Activated naive CD8-positive, alpha-beta T cell (primary cell): ENCODE measurements around the gene ACO2.
"Not testable (repeated sequence)": the region's sequence is repeated elsewhere in the genome, so short reads cannot be mapped to it uniquely, and the experiment has no call there.

Experiments used
- H3K27ac Mint-ChIP-seq: one replicate; pipeline ENCODE4 v1.8.0; 2021; ENCODE audit warnings: mixed read lengths
- H3K27me3 Mint-ChIP-seq: one replicate; pipeline ENCODE4 v1.8.0; 2021; ENCODE audit warnings: mixed read lengths
- H3K36me3 Mint-ChIP-seq: one replicate; pipeline ENCODE4 v1.8.0; 2021; ENCODE audit warnings: mixed read lengths
- H3K4me1 Mint-ChIP-seq: one replicate; pipeline ENCODE4 v1.8.0; 2021; ENCODE audit warnings: low read depth, mixed read lengths
- H3K4me3 Mint-ChIP-seq: one replicate; pipeline ENCODE4 v1.8.0; 2021; ENCODE audit warnings: mild to moderate bottlenecking, mixed read lengths
- H3K9me3 Mint-ChIP-seq: one replicate; pipeline ENCODE4 v1.8.0; 2021; ENCODE audit warnings: low read depth, mixed read lengths

ACO2 gene

DNA sequence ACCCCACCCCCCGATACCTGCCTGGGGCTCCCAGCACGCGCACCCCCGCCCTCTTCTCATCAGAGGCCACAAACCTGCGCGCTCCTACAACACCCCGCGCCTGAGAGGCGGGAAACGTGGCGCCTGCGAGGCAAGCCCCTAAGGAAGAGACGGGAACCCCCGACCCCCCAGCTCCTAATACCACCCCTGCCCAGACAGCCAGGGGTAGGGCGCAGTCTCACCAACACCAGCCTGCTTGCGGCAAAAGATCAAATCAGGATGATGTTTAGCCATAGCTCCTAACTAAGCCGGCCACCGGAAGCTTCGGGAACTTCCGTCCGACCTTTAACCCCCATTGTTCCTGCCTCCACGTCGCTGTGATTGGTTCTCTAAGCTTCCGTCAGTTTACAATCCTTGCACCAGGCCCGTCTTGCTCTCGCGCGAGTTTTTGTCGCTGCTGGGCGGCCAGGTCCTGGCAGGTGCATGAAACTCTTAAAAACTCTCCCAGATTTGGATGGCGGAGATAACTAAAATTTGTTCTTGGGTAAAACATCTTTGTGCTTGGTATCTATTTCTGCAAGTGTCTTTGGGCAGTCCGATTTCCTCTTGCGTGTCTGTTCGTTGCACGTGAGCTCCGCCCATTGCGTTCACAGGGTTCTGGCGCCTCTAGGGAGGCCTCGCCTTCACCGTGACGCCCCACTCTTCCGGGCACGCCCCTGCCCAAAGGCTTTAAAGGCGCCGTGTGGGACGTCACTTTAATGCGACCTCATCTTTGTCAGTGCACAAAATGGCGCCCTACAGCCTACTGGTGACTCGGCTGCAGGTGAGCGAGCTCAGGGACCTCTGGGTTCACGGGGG, at the start of gene ACO2, which contains the start of gene PHF5A:
Gene ACO2, plus strand, starts transcription at position 737 of the 837 bp plus-strand sequence. Its CDS starts 30 bp downstream, at position 767.
Gene PHF5A, minus strand, starts transcription at position 312 of the 837 bp plus-strand sequence. Its CDS starts 39 bp downstream, at position 273.
- peak within 1 kb of the TSS; percentile 89 for H3K4me3 Mint-ChIP-seq
- H3K27me3 Mint-ChIP-seq, result no peaks in the 10 kb centered on the region
- peak within 1 kb of the TSS; percentile 99 for H3K27ac Mint-ChIP-seq
- H3K4me1 Mint-ChIP-seq, result peaks cover 64% of the 10 kb centered on the region
- peaks cover 10% of the 10 kb centered on the region for H3K36me3 Mint-ChIP-seq
- no peaks in the 10 kb centered on the region for H3K9me3 Mint-ChIP-seq

DNA sequence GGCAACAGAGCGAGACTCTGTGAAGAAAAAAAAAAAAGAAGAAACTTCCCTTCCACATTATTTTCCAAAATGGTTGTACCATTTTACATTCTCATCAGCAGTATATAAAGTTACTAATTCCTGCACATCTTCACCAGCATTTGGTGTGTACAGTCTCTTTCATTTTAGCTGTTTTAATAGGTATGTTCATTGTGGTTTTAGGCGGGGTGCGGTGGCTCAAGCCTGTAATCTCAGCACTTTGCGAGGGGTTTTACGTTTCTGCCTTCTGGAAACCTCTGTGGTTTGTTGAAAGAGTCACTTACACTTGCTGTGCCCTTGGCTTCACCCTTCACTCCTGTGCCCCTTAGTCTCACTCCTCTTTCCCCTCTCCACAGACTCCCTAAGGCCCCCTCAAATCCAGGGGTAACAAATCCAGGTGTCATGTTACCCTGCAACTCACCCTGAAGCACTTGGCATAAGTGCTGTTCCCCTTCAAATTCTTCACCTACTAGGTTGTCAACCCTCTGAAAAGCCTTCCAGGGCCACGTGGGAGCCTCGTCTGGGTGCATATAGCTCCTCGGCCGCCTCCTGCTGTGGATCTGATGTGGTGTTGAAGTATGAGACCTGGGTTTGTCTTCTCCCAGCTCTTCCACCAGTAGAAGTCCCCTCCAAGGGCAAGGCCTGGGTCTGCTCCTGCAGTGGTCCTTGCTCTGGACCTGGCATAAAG, 43.1 kb upstream of the ACO2 start:
- H3K36me3 Mint-ChIP-seq, result peaks cover 6% of the 10 kb centered on the region
- H3K27ac Mint-ChIP-seq, result peak overlapping the region; percentile 74
- H3K27me3 Mint-ChIP-seq, result no peaks in the 10 kb centered on the region
- peak overlapping the region; percentile 50 for H3K4me3 Mint-ChIP-seq
- H3K9me3 Mint-ChIP-seq, result no peaks in the 10 kb centered on the region
- peaks cover 14% of the 10 kb centered on the region for H3K4me1 Mint-ChIP-seq

DNA sequence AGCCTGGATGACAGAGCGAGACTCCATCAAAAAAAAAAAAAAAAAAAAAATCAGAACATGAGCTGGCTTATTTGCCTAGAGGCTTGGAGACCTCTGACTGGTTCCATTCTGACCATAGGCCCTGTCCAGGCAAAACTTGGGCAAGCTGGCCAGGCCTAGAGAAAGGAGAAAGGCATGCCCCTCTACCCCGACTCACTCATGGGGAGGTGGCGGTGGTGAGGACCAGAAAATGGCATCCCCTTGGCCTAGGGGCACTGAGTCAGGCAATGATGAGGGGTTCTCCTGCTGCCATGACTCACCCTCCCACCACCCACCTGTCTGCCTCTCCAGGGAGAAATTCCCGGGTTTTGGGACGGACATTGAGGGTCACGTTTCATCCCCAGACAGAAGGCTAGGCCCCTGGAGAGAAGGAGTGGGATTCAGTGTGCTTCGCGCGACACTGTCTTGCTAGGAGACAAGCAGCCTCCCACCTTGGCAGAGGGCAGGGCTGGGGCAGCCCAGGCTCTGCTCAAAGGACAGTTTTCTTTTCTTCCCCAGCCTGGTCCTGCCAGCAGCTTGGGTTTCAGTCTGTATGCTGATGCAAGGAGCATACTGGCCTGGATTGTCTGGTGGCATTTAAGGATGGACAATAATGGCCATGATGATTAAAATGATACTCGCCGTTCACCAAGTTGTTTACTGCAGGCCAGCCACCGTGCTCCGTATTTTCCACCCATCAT, 39.5 kb upstream of the ACO2 start:
- Mint-ChIP-seq H3K9me3 (no peaks in the 10 kb centered on the region), H3K27me3 (no peaks in the 10 kb centered on the region), H3K27ac (no peak overlapping the region), H3K4me3 (no peak overlapping the region), H3K4me1 (peaks cover 14% of the 10 kb centered on the region), H3K36me3 (peaks cover 6% of the 10 kb centered on the region)

DNA sequence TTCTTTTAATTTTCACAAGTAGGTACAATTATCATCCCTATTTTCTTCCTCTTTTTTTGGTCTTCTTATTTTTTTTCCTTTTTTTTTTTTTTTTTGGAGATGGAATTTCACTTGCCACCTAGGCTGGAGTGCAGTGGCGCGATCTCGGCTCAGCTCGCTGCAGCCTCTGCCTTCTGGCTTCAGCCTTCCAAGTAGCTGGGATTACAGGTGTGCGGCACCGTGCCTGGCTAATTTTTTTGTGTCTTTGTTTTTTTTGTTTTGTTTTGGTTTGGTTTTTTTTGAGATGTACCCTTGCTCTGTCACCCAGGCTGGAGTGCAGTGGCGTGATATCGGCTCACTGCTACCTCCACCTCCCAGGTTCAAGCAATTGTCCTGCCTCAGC, 39.0 kb upstream of the ACO2 start:
- Mint-ChIP-seq H3K27me3 (no peaks in the 10 kb centered on the region), H3K4me3 (no peak overlapping the region), H3K36me3 (peaks cover 6% of the 10 kb centered on the region), H3K9me3 (no peaks in the 10 kb centered on the region), H3K4me1 (peaks cover 14% of the 10 kb centered on the region), H3K27ac (no peak overlapping the region)

DNA sequence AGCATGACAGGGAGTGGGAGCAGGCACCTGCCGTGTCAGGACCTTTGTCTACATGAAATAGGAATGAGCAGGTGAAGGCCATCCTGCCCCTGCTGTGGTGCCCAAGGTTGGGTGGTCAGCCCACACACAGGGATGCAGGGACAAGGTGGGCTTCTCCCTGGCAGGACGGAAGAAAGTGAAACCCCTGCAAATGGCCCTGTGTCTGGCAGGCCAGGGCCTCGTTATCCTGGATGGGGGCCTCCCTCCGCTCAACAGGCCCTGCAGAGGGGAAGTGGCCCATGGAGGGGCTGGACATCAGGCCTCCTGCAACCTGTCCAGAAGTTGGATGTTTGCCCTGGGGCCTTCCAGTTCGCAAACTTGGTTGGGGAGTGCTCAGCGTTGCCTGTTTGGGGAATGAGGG, 37.3 kb upstream of the ACO2 start:
- no peak overlapping the region for H3K4me3 Mint-ChIP-seq
- peaks cover 3% of the 10 kb centered on the region for H3K36me3 Mint-ChIP-seq
- no peaks in the 10 kb centered on the region for H3K27me3 Mint-ChIP-seq
- H3K4me1 Mint-ChIP-seq, result peaks cover 4% of the 10 kb centered on the region
- H3K9me3 Mint-ChIP-seq, result no peaks in the 10 kb centered on the region
- H3K27ac Mint-ChIP-seq, result peak overlapping the region; percentile 34

DNA sequence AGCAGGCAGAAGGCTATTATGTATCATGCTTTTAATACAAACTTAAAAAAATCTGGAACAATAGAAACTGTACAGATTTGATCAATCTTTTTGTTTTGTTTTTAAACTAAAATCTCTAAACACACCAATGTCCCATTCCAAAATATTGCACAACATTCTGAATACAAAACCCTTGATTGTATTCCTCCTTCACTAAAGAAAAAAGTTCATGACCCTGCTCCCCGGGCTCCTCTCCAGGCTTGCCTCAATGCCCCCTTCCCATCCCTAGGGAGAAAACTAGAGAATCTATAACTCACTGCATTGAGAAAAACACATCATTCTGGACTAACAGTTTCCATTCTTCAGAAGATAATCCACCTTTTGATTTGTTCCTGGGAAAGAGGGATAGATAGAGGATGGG, 35.4 kb upstream of the ACO2 start:
- not testable (repeated sequence) for H3K27me3 Mint-ChIP-seq, H3K27ac Mint-ChIP-seq, H3K9me3 Mint-ChIP-seq, H3K4me1 Mint-ChIP-seq, H3K36me3 Mint-ChIP-seq, H3K4me3 Mint-ChIP-seq

DNA sequence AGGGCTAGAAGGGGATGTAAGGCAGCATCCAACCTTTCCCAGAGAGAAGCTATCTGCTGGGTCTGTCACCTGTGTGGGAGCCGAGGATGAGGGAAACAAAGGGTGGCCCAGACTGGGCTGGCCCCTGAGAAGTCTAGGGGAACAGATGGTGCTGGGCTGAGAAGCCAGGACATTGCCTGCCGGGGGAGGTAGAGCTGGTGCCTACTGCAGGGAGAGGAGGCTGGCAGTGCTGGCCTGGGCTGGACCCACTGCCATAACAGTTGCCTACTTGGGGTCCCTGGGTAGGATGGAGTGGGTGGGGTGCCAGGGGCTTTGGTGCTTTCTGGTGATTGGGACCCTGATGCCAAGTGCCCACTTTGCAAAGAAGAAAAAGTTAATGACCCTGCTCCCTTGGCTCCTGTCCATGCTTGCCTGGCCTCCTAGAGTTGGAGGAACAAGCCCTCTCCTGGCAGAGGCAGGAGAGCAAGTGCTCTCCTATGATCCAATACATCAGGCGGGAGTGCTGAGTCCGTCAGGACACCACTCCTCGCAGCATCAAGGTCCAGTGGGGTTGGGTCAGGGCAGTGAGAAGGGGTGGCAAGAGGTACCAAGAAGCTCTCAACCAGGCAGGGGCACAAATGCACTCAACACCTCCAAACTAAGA, 34.4 kb upstream of the ACO2 start:
- H3K9me3 Mint-ChIP-seq, H3K27ac Mint-ChIP-seq, H3K4me1 Mint-ChIP-seq, H3K4me3 Mint-ChIP-seq, H3K27me3 Mint-ChIP-seq, H3K36me3 Mint-ChIP-seq: not testable (repeated sequence)

DNA sequence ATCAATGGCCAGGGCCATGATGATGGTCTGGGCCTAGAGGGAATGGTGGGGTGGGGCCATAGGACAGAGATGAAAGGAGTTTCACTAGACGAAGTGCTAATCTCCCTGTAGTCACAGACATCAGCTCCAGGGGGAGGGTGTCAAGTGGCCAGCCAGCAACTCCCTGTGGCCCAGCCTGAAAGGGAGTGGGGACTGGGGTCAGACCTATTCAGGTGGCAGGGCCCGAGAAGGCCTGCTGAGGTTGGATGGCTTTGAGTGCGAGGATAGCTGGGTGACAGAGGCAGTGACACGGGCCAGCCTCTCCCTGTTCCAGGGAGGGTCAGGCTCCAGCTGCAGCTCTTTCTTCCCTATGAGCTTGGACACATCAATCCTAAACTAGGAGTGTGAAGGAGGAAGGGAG, 33.4 kb upstream of the ACO2 start:
- Mint-ChIP-seq H3K4me3 (no peak overlapping the region), H3K27me3 (no peaks in the 10 kb centered on the region), H3K36me3 (no peaks in the 10 kb centered on the region), H3K4me1 (peaks cover 5% of the 10 kb centered on the region), H3K9me3 (no peaks in the 10 kb centered on the region), H3K27ac (peak overlapping the region; percentile 22)

DNA sequence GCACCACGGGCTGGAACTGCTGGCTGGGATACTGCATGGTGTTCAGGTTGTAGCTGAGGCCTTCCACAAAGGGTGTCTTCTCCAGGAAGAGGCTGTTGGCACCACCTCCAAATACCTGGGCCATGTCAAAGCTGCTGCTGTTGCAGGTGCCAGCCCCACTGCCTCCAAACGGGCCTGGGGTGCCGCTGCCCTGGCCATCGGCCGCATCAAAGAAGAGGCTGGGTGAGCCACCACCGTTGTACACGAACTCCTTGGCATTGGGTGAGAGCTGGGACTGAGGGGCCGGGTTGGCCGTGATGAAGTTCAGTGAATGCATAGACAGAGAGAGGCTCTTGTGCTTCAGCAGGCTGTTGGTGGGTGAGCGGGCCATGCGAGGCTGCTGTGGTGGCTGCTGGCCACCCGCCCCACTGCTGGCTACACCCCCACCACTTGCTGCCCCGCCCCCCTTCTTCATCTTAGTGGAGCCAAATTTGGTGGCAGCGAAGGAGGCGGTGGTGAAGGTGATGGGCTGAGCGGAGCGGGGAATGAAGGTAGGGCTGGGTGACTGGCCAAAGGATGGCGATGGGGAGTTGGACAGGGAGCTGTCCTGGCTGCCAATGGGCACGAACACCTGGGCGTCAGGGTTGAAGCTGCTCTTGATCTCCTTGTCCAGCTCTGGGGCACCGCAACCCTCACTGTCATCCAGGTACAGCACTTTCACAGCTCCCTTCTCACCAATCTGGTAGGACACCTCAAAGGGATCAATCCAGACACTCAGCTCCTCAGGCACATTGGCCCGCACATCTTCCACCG, 32.4 kb upstream of the ACO2 start:
- Mint-ChIP-seq H3K27ac (peak overlapping the region; percentile 34), H3K36me3 (no peaks in the 10 kb centered on the region), H3K27me3 (no peaks in the 10 kb centered on the region)

DNA sequence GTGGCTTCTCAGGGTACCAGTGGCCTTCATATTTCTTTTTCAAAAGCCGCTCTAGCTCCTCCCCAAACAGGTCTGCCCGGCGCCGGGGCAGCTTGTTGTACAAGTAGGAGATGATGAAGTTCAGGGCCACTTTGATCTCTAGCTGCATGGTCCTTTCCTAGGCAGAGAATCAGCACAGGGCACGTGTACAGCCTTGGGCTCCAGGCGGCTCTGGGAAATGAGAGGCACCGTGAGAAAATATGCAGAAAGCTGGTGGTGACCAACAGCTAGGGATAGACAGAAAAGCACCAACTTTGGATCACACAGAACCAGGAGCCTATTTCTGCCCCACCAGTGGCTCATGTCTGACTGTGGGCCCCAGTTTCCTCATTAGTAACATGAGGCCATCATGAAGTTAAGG, 31.7 kb upstream of the ACO2 start:
- Mint-ChIP-seq H3K27ac (no peak overlapping the region), H3K9me3 (no peaks in the 10 kb centered on the region), H3K27me3 (no peaks in the 10 kb centered on the region), H3K36me3 (no peaks in the 10 kb centered on the region), H3K4me3 (no peak overlapping the region), H3K4me1 (peaks cover 6% of the 10 kb centered on the region)

More for the DNA sequence above, 32.4 kb upstream of the ACO2 start:
- H3K4me3 Mint-ChIP-seq, result no peak overlapping the region
- H3K4me1 Mint-ChIP-seq, result peaks cover 5% of the 10 kb centered on the region
- H3K9me3 Mint-ChIP-seq, result no peaks in the 10 kb centered on the region

DNA sequence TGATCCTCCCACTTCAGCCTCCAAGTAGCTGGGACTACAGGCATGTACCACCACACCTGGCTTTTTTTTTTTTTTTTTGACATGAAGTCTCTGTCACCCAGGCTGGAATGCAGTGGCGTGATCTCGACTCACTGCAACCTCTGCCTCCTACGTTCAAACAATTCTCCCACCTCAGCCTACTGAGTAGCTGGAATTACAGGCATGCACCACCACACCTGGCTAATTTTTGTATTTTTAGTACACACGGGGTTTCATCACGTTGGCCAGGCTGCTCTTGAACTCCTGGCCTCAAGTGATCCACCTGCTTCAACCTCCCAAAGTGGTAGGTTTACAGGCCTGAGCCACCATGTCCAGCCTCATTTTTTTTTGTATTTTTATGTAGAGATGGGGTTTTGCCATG, 28.4 kb upstream of the ACO2 start:
- not testable (repeated sequence) for H3K4me3 Mint-ChIP-seq, H3K27ac Mint-ChIP-seq

DNA sequence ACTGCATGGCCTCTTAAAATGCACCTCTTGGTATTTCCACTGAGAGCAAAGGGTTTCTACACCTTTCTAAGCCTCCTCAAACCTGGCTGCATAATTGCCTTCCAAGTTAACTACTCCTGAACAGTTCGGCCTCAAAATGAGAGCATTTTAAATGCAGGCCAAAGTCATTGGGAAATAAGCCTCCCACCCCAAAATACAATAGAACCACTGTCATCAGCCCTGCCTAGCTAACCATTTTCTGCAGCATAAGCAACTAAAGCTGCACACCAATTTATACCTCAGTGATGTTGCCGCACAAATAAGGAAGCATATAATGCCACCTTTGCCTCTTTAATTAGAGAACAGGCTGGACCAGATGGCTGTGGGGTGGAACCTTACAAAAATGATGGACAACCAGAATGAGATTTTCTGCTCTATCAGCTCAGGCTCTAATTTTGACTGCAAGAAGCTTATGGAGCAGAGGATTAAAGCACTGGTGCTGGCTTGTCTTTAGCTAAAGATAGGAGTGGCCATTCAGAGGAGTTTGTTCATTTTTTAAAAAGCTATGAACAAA, 26.6 kb upstream of the ACO2 start:
- no peak overlapping the region for H3K4me3 Mint-ChIP-seq

More for the DNA sequence above, 28.4 kb upstream of the ACO2 start:
- H3K9me3 Mint-ChIP-seq, H3K36me3 Mint-ChIP-seq, H3K27me3 Mint-ChIP-seq: not testable (repeated sequence)
- peaks cover 21% of the 10 kb centered on the region for H3K4me1 Mint-ChIP-seq

DNA sequence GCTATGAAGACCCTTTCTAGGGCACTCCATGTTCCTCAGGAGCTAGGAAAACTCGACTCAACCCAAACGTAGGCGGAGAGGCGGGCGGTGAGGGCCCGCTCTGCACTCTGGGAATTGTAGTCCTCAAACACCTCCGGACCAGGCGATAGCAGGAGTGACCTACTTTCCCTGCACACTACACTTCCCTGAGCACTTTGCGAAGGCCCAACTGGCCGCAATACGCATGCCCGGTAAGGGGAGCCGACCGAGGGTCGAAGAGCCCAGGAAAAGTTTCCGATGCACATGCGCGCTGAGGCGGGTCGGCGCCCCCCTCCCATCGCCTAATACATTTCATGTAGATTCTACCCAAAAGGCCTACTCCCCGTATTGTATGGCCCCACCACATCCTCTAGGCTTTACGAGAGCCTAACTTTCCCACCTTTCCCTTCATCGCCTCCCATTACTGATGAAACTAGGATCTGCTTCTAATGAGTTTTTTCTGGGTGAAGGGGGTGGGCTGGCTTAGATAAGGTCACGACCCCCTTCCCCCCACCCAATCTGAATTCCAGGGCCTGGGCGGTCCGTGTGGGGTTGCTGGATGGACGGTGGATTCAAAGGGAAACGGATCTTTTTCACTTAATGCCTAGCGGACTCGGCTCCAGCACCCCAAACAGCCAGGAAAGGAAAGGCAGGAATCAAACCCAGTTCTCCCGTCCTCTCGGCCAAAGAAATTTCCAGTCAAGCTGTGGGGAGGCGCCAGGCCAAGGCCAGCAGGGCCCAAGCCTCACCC, 24.4 kb upstream of the ACO2 start:
- Mint-ChIP-seq H3K4me1 (peaks cover 21% of the 10 kb centered on the region), H3K4me3 (peak overlapping the region; percentile 98), H3K9me3 (no peaks in the 10 kb centered on the region), H3K36me3 (no peaks in the 10 kb centered on the region), H3K27me3 (no peaks in the 10 kb centered on the region), H3K27ac (peak overlapping the region; percentile 92)

More for the DNA sequence above, 26.6 kb upstream of the ACO2 start:
- Mint-ChIP-seq H3K27me3 (no peaks in the 10 kb centered on the region), H3K4me1 (peaks cover 21% of the 10 kb centered on the region), H3K9me3 (no peaks in the 10 kb centered on the region), H3K36me3 (no peaks in the 10 kb centered on the region), H3K27ac (no peak overlapping the region)
